H7 (cell line): ENCODE data around the gene ZNF185. TPM values are rescaled to one million over a fixed set of nuclear protein-coding genes. Genes with fewer than 3 reads are reported as not detected.

Experiments
- DNase-seq: peaks from one replicate; pipeline ENCODE4 v3.0.0; 2012
- H3K27me3 ChIP-seq: 2 replicates; pipeline ENCODE4 v1.6.0; 2011; ENCODE audit warnings: mild to moderate bottlenecking, low read length; ENCODE audit not compliant: control insufficient read depth, insufficient read depth
- H3K36me3 ChIP-seq: replicated peaks from 2 replicates; pipeline ENCODE4 v1.5.1; 2011; ENCODE audit warnings: low read length; ENCODE audit not compliant: control insufficient read depth, insufficient read depth
- H3K4me3 ChIP-seq: 2 replicates; pipeline ENCODE4 v1.5.1; 2011; ENCODE audit warnings: low read depth, mild to moderate bottlenecking, control low read depth, low read length, moderate library complexity; ENCODE audit not compliant: insufficient read depth
- total RNA-seq: library from RNA; depleted of rRNA; stranded (reverse); fragments of >200 nt; shearing (Covaris generic); gene quantifications from 2 replicates; pipeline ENCODE4 v1.2.3, GENCODE V29; 2014; rRNA removed

The ZNF185 gene
- total RNA-seq, 1 experiment from 2014 or later = 7.8 TPM

- DNase-seq = peak; percentile 95
- H3K4me3 ChIP-seq = peak overlapping the region; percentile 49
- no peaks in the 10 kb centered on the region for H3K36me3 ChIP-seq
- no peaks in the 10 kb centered on the region for H3K27me3 ChIP-seq
These were observed 43.6 kb downstream of the ZNF185 start for GRCh38 chrX:152941328-152942076.

- H3K27me3 ChIP-seq = no peaks in the 10 kb centered on the region
- DNase-seq = no peak
- no peaks in the 10 kb centered on the region for H3K36me3 ChIP-seq
- peak overlapping the region; percentile 49 for H3K4me3 ChIP-seq
These were observed 44.2 kb downstream of the ZNF185 start for GRCh38 chrX:152942077-152942442.

GRCh38 chrX:152943826-152944225 lies 46.0 kb downstream of the ZNF185 start:
- Histone ChIP-seq H3K36me3 (no peaks in the 10 kb centered on the region), H3K27me3 (no peaks in the 10 kb centered on the region), H3K4me3 (no peak overlapping the region)
- no peak for DNase-seq

- no peaks in the 10 kb centered on the region for H3K36me3 ChIP-seq
- no peak for DNase-seq
- H3K4me3 ChIP-seq = no peak overlapping the region
- H3K27me3 ChIP-seq = no peaks in the 10 kb centered on the region
These were observed 47.4 kb downstream of the ZNF185 start for GRCh38 chrX:152945021-152945979.

GRCh38 chrX:152946681-152947080 lies 48.8 kb downstream of the ZNF185 start:
- H3K4me3 ChIP-seq = no peak overlapping the region
- DNase-seq = no peak
- H3K27me3 ChIP-seq = no peaks in the 10 kb centered on the region
- H3K36me3 ChIP-seq = no peaks in the 10 kb centered on the region

Other genes starting within 250 kb of the ZNF185 start
- 0.07 TPM in 1 of 2 replicates, not detected in the other for gene MAGEA3, start 199.3 kb upstream of the ZNF185 start, total RNA-seq
- 0.28 TPM in 1 of 2 replicates, not detected in the other for gene CSAG2, start 188.8 kb upstream of the ZNF185 start, total RNA-seq
- 3.1 TPM in 1 of 2 replicates, not detected in the other for gene MAGEA2B, start 183.4 kb upstream of the ZNF185 start, total RNA-seq
- gene CSAG1, start 164.3 kb upstream of the ZNF185 start, total RNA-seq = not detected in 2 replicates
- not detected in 2 replicates for gene MAGEA12, start 164.3 kb upstream of the ZNF185 start, total RNA-seq
- 1.2 and 3.5 TPM in 2 replicates for gene MAGEA2, start 144.2 kb upstream of the ZNF185 start, total RNA-seq
- 0.52 TPM in 1 of 2 replicates, not detected in the other for gene CSAG3, start 138.8 kb upstream of the ZNF185 start, total RNA-seq
- not detected in 2 replicates for gene MAGEA6, start 128.4 kb upstream of the ZNF185 start, total RNA-seq
- gene CETN2, start 67.3 kb upstream of the ZNF185 start, total RNA-seq = 22.3 and 26.2 TPM in 2 replicates
- 17.2 and 18.0 TPM in 2 replicates for gene NSDHL, start 67.0 kb upstream of the ZNF185 start, total RNA-seq
- gene PNMA5, start 96.0 kb downstream of the ZNF185 start, total RNA-seq = 0.22 TPM in 1 of 2 replicates, not detected in the other
- gene PNMA3, start 158.4 kb downstream of the ZNF185 start, total RNA-seq = 5.2 and 9.2 TPM in 2 replicates
- gene PNMA6A, start 174.4 kb downstream of the ZNF185 start, total RNA-seq = 7.5 and 9.8 TPM in 2 replicates